Measurements from ENCODE around the gene NLRC3.

- TF ChIP-seq CTCF (IDR thresholded peaks at IDR 0.05) (no peak), POLR2A (IDR thresholded peaks at IDR 0.05) (no peak)
These were observed 43.1 kb downstream of the NLRC3 start for GRCh38 chr16:3534126-3534525.
